C4-2B (cell line): ENCODE data around the gene ARNT2.

Source experiments
- CTCF ChIP-seq: fragments of 450-650 bp; conservative IDR thresholded peaks from 2 replicates; pipeline ENCODE4 v1.5.1; 2017; ENCODE audit warnings: mild to moderate bottlenecking
- ZFX ChIP-seq: fragments of 450-650 bp; IDR thresholded peaks from 2 replicates; pipeline ENCODE4 v1.6.1; 2017

- TF ChIP-seq CTCF (no peak), ZFX (no peak)
Observed at GRCh38 chr15:80584561-80584964, 180.4 kb downstream of the ARNT2 start.
